Activated effector memory CD4-positive, alpha-beta T cell treated with Interleukin-2 at 50 U/mL for 16 hours (primary cell): Measurements from ENCODE around the gene JMJD6.
"Not testable (repeated sequence)": the region's sequence is repeated elsewhere in the genome, so short reads cannot be mapped to it uniquely, and the experiment has no call there.

Experiments used
- DNase-seq: peaks from one replicate; pipeline ENCODE4 v3.0.0-alpha.2; 2020

Gene JMJD6

DNA sequence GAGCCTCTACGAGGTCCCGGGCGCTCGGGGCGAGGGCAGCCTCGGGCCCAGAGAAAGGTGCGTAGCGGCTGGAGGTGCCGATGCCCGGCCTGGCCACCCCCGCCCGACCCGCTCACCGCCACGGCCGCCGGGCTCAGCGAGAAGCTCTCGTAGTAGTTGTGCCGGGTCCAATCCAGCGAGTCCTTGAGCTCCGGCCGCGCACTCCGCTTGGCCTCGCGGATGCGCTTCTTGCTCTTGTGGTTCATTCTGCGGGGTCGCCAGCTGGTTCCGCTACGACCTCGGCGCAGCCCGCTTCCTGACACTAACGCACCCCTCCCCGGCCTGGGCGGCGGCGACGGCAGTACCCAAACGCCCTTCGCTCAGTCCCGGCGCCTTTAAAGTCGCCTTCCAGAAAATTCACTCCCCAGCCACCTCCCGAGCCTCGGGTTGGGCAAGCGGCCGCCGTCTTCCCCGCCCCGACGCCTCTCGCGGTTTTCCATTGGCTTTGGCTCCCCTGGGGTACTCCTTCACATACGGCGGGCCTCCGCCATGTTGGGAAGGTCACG lies at the start of gene JMJD6:
TSS of gene JMJD6 (minus strand) at position 376 of the 545 bp plus-strand sequence. CDS start at position 245, 131 bp downstream.
- DNase-seq = peak; percentile 93

DNA sequence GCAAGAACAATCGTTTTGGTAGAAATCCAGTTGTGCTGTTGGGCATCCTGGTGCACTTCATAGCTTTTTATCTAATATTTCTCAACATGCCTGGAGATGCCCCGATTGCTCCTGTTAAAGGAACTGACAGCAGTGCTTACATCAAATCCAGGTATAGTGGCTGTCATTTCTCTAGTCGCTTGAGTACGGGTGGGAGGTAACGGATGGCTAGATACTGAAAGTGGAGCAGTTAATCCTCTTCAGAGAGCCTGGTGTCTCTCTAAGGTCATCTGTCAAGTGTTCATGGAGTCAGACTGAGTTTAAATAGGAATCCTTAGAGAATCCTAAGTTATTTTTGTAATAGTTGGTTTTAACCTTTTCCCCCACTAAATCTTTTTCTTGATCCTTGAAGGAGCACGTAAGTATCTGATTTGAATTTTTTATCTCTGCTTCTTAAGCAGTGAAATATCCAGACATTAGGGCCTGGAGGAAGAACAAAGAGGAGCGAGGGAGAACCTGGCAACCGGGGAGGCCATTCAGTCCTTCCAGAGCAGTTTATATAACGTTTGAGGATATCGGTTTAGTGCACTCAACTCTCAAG lies 48.7 kb upstream of the JMJD6 start:
- DNase-seq = no peak

DNA sequence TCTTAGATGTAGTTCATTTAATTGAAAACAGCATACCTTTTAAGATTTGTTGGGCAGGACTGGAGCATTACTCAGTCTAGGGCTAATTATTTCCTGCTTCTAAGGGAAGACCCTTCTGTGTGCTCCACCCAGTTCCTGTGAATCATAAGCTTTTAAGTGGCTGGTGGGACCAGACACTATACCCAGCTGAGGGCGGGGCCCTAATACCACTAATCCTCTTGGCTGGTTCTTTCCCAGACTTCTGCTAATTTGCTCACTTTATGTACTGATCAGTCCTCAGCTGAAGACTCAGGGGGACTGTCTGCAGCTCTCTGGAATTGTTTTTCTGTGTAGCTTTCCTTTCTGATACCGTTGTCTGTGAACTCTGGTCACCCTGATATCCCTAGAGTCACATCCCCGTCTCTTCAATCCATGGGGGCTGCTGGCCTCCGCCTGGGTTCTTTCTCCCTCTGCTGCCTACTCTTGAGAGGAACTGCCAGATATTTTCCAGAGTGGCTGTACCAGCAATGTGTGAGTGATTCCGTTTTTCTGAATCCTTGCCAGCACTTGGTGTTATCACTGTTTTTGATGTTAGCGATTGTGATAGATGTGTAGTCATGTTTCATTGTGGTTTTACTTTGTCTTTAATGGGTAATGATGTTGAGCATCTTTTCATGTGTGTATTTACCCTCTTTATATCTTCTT lies 46.6 kb upstream of the JMJD6 start:
- DNase-seq = peak; percentile 53

DNA sequence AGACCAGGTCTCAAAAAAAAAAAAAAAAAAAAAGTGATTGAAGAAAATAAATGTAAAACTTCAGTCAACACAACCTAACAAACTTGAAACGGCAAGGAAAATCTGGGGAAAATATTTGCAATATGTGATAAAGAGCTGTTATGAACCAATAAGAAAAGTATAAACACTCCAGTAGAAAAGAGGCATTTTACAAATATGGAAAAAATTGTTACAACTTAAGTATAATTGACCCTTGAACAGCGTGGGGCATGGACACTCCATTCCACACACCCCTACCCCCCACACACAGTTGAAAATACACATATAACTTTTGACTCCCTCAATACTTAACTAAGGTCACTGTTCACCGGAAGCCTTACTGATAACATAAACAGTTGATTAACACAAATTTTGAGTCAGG lies 32.2 kb upstream of the JMJD6 start:
- no peak for DNase-seq

DNA sequence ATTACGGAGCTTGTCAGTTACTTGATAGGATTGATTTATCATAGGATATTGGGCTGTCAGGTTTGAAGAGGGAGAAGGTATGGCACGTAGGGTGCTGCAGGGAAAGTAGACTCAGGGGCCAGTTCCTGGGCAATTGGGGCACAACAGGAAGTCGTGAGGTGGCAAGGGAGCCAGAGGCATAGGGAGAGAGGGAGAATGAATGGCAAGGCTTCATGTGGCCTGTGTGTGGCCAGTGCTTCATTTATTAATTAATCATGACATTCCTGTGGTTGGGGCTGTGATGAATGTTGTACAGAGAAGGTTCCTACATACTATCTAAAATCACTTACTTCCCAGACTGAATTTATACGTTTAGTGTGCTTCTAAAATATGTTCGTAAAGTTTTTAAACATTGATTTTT lies 30.9 kb upstream of the JMJD6 start:
- DNase-seq = no peak

GRCh38 chr17:76755285-76755684 lies 28.9 kb upstream of the JMJD6 start:
- no peak for DNase-seq

GRCh38 chr17:76753061-76753961 lies 26.9 kb upstream of the JMJD6 start:
- no peak for DNase-seq

- DNase-seq = no peak
These were observed 25.6 kb upstream of the JMJD6 start for GRCh38 chr17:76752006-76752405.

GRCh38 chr17:76751416-76751993 lies 25.1 kb upstream of the JMJD6 start:
- DNase-seq = no peak

DNA sequence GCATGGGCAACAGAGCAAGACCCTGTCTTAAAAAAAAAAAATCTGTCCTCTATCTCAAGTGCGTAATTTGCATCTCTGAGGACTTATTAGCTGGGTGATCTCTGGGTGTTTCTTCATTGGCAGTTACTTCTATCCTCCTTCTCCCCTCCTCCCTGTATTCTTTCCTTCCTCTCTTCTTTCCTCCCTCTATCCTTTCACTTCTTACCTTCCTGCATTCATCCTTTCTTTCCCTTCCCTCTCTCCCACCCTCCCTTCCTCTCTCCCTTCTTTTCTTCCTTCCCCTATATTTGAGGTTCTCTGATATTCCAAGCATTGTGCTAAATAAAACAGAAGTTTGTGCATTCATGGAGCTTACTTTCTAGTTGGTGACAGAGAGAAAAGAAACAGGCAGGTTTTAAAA lies 22.3 kb upstream of the JMJD6 start:
- no peak for DNase-seq

DNA sequence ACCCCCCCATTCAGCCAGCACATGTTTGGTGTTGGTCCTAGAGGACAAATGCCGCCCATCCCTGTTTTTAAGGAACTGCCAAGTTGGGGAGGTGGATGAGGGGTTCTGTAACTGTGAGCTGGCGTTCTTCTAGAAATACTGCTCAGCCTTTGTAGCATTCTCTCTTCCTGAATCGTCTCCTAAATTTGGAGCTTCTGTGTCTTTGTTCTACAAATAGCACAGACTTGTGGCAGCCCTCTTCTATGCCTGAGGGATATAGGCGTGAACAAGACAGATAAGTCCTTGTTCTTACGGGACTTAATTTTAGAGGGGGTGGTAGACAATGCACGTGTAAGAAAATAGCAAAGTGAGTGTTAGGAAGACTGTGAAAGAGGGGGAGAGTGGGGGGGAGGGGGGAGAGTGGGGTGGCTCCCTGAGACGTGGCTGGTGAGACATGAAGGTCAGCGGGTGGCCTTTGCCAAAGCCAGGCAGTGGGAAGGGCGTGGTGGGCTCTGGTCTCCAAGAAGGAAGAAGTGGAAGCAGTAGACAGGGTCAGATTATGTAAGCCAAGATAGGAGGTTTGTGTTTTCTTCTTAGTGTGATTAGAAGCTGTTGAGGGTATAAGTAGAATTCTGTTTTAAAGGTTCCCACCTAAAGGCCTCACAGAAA lies 21.4 kb upstream of the JMJD6 start:
- DNase-seq = no peak

DNA sequence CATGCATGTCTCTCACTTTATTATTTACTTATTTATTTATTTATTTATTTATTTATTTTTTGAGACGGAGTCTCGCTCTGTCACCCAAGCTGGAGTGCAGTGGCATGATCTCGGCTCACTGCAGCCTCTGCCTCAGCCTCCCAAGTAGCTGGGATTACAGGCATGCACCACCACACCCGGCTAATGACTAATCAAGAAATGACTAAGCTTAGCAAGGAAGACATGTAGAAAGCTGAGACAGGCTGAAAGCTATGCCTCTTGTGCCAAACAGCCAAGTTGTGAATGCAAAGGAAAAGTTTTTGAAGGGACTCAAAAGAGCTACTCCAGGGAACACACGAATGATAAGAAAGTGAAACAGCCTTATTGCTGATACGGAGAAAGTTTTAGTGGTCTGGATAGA lies 19.4 kb upstream of the JMJD6 start:
- DNase-seq = not testable (repeated sequence)

DNA sequence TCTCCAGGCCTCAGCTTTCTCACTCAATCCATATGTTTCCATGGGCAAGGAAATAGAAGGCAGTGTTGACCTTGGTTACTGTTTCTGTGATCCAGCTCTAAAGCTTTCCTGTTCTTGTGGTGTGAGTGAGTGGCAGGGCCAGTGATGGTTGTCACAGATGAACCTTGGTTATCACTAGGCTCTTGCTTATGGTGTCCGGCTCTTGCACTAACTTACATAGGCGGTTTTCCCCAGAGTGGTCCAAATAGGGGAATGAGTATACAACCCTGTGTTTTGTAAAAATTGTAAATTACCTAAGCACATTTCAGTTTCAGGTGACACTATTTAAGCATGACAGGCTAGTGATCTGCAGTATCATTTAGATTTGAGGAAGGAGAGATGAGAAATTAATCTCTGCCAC lies 18.3 kb upstream of the JMJD6 start:
- DNase-seq = no peak

- no peak for DNase-seq
These were observed 16.6 kb upstream of the JMJD6 start for GRCh38 chr17:76742958-76743357.

DNA sequence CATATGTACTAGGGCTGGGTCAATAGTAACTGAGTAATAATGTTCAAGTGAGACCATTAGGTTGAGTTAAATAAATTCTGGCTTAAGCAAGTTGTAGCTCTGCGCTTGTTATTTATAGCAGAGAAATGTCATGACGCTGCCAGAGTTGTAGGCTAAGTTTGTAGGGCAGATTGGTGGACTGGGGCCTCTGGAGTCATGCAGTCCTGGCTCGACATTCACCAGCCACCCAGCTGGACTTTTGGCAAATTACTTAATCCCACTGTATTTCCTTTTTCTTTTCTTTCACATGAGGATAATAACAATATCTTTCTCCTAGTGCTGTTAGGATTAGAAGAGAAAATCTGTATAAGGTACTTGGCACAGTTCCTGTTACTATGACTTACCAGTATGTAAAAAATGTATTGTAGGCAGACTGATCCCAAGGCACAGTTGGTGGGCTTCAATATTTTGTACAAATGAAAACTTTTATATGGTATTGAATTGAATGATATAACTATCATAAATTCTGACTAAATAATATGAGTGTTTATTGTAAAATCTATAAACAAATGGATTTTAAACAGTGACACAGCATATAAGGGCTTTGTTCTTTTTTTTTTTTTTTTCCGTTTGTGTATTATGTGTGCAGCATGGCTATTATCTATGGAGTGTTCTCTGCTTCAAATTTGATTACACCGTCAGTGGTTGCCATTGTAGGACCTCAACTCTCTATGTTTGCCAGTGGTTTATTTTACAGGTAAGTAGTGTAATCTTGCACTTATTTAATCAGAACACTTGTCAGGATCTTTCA lies 14.1 kb upstream of the JMJD6 start:
- DNase-seq = no peak

GRCh38 chr17:76739568-76740115 lies 13.2 kb upstream of the JMJD6 start:
- not testable (repeated sequence) for DNase-seq

- DNase-seq = no peak
These were observed 12.1 kb upstream of the JMJD6 start for GRCh38 chr17:76738468-76738850.

DNA sequence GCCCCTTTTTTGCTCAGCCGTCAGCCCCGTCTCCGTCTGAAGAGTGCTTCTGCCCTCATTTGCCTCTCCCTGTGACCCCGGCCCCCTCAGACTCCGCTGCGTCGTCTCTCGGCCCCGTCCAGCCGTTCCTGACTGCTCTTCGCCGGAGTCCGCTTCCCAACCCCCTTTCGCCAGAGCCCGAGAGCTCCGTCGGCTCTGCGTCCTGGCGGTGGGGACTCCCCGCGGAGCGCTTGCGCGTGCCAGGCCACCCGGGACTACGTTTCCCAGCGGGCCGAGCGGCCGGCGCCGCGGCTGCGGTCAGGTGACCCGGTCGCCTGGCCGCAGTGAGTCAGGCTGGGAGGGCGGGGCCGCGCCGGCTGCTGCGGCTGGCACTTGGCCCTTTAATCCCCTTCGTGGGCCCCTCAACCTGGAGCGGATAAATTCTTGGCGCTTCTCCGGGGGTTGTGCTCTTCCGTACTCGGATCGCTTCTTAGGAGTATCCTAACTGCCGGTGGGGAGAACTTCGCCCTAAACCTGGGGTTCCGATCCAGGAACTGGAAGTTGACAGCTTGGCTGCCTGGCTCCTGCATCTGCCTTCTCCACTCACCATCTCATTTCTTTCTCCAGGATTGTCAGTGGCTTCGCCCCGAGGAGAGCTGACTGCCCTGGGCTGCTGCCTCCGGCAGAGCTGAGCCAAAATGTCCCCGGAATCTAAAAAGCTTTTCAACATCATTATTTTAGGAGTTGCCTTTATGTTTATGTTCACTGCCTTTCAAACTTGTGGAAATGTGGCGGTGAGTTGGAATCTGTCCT lies 11.5 kb upstream of the JMJD6 start, which contains the start of gene MFSD11:
TSS of gene MFSD11 (plus strand) at position 444 of the 792 bp plus-strand sequence. CDS start at position 678, 234 bp downstream.
- peak; percentile 90 for DNase-seq

DNA sequence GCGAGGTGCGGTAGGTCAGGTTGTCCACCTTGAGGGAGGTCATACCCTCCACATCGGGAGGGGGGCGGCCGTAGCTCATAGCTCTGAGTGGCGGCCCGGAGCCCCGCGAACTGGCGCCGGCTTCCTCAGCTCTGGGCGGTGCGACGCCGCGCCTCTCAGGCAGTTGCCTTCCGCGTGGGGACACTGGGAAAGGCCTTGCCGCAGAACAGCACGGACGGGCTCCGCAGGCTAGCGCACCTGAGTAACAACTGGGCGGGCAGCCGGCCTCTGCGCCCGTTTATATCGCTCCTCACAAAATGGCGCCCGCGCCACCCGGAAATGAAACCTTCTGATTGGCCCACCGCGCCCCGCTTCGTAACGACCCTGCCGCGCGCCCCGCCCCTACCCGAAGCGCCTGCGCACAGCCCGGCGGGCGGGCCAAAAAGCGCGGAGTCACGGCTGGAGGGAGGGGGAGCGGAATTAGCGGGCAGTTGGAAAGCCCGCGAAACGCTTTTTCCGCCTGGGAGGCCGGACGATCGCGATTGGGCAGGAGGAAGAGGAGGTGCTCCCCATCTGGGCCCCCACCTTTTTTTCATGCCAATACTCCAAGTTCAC lies 10.8 kb upstream of the JMJD6 start, which contains the start of gene SRSF2:
TSS of gene SRSF2 (minus strand) at position 250 of the 594 bp plus-strand sequence. CDS start at position 79, 171 bp downstream.
- peak; percentile 99 for DNase-seq
